Measurements from ENCODE around the gene SDK1. TPM values are rescaled to one million over a fixed set of nuclear protein-coding genes. Genes with fewer than 3 reads are reported as not detected.
A peak's percentile ranks its signal among the peaks of the same experiment; 100 is the strongest.

Gene SDK1
- total RNA-seq, 1 donor from 2014 or later = 2.5 TPM

DNA sequence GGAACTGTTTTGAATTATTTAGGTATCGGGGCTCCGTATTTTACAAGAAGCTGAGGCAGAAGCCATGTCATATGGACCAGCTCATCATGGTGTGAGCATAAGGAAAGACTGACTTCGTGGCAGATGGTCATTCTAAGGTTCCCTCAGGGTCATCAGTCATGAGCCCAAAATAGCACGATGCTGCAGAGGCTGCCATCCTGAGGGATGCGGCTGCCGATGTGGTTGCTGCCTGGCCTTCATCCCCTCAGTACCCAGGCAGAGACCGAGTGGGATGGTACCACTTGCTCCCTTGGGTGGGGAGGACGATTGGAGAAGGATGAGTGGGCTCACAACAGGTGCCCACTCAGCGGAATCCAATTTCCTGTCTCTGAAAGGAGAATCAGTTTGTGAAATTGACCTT lies 490.3 kb downstream of the SDK1 start:
- DNase-seq = no peak
- intact Hi-C loops (cut with micrococcal nuclease) = no loop called here
- ATAC-seq = no peak

DNA sequence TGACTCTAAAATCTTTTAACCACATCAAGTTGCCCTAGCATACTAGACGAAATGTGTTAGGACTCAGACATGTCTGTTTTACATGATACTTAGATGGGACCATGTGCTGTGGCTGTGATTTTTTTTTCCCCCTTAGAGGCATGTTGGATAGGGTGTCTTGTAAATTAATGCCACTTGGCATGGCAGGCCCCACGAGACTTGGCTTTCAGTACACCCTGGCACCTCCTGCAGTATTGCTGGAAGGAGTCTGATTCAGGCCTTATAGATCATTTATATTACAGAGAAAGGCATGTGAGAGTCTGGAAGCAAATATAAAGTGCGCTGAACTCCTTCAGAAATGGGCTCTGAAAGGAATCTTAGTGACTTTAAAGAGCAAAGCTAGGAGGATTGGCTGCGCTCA lies 494.1 kb downstream of the SDK1 start:
- ATAC-seq = no peak
- no peak for DNase-seq
- intact Hi-C loops (cut with micrococcal nuclease) = no loop called here

DNA sequence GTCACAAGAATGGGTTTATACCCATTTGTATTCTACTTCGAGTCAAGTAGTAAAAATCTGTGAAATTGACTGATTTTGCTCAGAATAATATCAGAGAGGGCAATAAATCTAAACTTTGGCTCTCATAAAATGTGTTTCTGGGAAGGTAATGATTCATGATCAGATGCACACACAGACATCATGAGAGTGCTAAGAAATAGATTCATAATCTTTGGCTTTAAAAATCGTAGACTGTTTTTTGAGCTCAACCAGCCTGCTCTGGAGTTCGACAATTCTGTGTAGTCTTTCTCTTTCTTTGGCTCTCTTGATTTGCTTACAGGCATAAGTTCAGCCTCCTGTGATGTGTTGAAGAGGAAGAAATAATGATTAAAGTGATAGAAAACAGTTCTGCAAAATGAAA lies 494.7 kb downstream of the SDK1 start:
- intact Hi-C loops (cut with micrococcal nuclease) = no loop called here
- ATAC-seq = no peak

DNA sequence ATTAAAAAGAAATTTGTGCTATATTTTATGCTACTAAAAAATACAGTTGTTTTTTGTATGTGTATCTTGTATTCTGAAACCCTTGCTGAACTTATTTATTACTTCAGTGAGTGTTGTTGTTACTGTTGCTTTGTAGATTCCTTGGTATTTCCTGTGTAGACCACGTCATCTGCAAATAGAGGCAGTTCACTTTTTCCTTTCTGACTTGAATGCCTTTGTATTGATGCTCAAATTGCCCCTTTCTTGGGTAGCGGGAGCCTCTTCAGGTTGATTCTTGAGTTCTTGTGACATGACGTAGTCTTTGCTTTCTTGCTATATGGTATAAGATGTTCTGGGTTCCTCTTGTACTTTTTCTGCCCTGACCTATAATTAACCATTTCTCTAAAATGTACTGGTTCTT lies 504.1 kb downstream of the SDK1 start:
- ATAC-seq (no peak), DNase-seq (no peak)
- intact Hi-C loops (cut with micrococcal nuclease) = no loop called here

More for the DNA sequence above, 494.7 kb downstream of the SDK1 start:
- DNase-seq = no peak

DNA sequence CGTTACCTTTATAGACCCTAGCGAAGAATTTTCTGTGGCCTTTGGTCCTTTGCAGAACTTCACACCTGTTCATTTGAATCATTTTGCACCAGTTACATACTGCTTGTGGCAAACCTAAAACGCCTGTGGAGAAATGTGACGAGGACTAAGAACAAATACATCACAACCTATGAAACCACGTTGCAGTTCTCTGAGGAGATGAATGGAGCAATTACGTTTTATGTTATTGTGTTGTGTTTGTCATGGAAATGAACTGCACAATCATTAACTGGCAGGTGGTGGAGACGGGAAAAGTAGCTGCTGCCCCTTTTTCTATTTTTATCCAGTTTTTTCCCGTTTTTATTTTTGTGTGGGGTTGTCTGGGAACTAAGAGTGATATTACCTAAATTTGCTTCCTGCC lies 505.5 kb downstream of the SDK1 start:
- intact Hi-C loops (cut with micrococcal nuclease) = no loop called here
- ATAC-seq (no peak), DNase-seq (no peak)

DNA sequence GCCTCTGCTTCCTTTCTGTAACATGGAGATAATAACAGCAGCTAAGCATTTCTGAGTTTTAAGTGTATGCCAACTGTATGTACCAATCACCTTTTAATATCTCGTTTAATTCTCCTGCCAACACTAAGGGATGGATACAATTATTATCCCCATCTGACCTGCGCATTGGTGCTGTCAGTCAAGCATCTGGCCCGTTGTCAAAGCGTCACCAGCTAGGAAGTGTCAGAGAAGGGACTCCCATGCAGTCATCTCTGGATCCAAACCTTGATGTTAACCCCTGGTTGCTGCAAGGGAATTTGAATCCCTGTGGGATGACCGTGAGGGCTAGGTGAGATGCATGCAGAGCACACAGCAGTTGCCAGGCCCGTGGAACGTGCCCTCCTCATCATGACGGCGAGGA lies 506.8 kb downstream of the SDK1 start:
- intact Hi-C loops (cut with micrococcal nuclease) = no loop called here
- DNase-seq (no peak), ATAC-seq (no peak)

DNA sequence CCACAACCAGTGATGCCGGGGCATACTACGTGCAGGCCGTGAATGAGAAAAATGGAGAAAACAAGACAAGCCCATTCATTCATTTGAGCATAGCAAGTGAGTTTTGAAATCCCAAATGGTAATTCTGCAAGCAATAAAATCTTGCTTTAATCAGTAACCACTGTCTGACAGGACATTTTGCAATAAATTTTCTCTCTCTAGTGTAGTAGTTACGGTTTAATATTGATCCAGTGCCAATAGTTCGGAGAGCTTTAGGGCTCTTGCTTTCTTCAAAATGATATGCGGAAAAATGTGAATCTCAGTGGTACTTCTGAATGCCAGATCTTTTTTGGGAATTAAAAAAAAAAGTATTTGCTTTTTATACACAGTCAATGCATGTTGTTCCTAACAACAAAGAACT lies 520.4 kb downstream of the SDK1 start:
- intact Hi-C loops (cut with micrococcal nuclease) = no loop called here
- ATAC-seq (no peak), DNase-seq (no peak)

DNA sequence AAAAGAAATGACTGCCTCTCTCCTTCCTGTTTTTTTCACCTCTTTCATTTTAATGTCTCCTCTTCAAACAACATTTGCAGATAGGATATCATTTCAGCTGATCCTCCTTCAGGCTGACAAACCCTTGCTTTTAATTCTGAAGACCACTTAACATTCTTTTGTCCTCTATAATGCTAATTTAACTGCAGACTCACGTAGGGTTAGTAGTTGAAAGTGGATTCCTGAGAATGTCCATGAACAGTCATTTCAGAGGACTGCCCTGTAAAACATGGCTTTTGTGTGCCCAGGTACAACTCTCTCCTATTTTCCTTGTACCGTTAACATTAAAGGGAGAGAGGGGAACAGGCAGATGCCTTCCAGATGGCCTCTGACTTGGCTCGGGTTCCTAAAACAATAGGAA lies 524.4 kb downstream of the SDK1 start:
- intact Hi-C loops (cut with micrococcal nuclease) = no loop called here
- DNase-seq (no peak), ATAC-seq (no peak)

DNA sequence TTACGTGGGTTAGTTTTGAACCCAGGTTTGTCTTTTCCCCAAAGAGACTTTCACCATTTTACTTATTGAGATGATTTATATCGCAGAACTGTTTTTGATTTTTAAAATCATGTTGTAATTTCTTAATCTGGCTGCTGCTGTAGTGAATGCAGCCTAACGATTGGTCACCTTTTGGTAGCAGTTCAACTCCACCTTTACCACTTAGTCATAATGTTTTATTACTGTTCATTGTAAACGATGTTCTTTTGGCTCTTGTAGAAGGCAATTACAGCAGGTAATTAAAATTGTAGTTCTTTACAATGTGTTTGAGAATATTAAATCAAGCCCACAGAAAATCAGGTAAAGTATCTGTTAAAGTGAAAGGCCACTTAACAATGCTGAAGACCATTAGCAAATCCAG lies 531.1 kb downstream of the SDK1 start:
- intact Hi-C loops (cut with micrococcal nuclease) = no loop called here
- ATAC-seq (no peak), DNase-seq (no peak)

DNA sequence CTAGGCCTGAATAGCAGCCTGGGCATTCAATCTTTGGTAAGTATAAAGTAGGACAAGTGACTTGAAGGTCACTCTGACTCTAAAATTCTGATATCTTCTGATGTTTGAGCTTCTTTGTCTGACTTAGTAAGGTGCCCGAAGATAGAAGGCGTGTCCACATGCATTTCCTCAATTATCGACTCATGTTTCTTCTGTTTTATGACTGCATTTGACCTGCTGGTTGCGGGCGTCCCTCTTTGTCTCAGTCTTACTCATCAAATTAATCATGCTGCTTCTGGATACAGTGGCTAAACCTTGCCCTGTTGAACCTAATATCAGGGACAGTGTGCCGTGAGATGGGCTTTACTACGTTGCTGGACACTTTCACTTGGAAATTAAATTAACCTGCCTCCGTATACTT lies 534.1 kb downstream of the SDK1 start:
- DNase-seq (no peak), ATAC-seq (no peak)
- intact Hi-C loops (cut with micrococcal nuclease) = no loop called here

DNA sequence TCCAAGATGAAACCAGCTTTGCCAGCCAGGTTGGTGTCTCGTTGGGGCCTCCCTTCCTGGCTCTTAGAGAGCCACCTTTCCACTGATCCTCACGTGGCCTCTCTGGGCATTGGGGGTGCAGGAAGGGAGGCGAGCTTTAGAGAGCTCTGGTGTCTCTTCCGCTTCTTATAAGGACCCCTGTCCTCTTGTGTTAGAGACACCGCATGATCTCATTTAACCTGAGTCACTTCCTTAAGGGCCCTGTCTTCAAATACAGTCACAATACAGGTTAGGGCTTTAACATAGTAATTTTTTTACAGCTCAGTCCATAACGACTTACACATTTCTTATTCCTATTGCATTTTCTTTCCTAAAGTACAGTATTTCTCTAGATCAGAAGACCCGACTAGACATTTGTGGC lies 535.8 kb downstream of the SDK1 start:
- ATAC-seq (no peak), DNase-seq (no peak)
- intact Hi-C loops (cut with micrococcal nuclease) = no loop called here

DNA sequence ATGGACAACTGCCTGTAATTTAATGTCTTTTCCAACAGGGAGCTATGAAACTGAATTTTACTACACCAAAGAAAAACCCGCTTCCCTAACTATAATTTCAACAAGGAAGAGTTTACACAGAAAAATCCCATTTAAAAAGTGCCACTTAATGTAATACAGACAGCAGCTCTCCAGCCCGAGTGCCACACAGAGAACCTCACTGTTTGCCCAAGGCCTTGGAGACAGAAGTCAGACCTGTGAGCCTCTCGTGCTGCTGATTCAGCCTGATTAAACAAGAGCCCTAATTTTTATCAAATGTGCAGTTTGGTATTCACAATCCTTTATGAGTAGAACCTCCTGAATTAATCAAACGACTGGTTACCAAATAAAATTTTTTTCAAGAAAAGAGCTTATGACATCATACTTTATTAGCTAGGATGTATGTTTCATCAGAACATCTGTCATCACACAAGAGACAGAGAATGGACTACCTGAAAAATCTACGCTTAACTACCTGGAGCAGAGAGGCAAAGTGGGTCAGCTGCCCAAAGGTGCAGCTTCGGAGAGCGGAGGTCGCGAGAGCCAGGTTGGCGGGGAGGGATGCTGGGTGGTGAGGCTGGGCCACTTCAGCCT lies 543.6 kb downstream of the SDK1 start:
- no peak for ATAC-seq
- intact Hi-C loops (cut with micrococcal nuclease) = no loop called here
- DNase-seq = no peak

DNA sequence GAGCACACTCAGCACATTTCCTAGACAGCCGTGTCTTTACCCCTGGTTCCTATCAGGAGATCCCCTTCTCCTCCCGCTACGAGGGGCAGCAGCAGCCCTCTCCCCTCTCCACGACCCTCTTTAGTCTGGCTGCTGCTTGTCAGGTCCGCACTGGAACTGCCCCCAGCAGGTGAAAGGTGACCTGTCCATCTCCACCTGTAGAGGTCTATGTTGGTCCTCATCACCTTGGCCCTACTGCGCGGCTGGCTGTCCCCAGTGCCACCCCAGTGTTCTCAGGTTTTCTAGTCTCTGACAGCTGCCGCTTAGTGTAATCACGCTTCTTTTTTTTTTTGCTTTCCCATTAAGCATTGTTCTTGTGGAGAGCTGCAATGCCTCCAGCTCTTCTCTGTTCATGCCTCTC lies 545.7 kb downstream of the SDK1 start:
- no peak for DNase-seq
- ATAC-seq = no peak
- intact Hi-C loops (cut with micrococcal nuclease) = no loop called here

DNA sequence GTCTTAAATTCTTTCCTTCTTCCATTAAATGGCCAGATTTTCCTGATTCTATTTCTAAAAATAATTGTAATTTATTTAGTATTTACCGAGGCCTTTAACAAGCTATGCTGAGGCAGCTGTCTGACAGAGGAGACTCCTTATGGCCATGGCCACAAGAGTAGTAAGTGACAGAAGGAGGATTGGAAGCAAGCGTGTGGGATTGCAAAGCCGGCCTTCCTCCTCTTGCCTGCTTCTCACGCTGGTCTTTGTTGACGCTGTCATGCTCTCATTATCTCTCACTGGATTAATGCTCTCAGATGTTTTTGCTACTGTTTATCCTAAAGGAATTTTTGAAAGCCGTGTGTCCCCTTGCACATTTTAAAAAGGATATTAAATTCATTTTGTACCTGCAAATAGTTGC lies 546.3 kb downstream of the SDK1 start:
- DNase-seq (no peak), ATAC-seq (no peak)
- intact Hi-C loops (cut with micrococcal nuclease) = no loop called here

DNA sequence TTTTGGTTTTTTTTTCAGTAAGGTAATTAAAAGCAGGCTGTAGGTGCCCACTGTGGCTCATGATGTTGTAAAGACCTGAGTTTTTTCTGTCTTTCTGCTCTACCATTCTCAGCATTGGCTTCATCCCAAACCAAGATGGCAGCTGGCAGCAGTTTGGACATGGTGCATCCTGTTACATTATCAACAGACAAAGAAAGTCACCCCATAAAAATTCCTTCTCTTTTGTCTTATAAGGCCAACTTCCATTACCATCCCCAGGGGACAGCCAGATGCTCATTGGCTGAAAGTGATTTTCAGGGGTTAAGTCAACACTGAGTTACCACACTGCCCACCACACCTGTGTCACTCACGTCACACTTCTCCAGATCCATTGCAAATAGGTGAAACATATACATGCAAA lies 558.4 kb downstream of the SDK1 start:
- no peak for ATAC-seq
- intact Hi-C loops (cut with micrococcal nuclease) = no loop called here
- no peak for DNase-seq

DNA sequence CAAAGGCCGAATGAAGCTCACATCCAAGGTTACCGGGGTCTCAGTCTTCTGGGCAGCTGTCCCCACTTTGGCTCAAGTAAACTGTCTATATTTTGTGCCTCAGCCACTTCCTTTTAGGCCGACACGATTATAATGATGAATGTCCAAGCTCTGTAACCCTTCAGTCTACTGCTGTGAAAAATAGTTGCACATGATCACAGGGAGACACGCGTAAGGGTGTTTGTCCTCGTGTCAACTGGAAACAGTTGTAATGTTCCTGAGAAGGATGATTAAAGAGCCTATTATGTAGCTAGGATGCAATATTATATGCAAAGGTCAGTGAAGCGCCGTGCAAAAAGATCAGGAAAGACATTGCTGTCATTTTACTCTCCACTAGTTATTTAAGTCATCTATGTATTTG lies 559.9 kb downstream of the SDK1 start:
- intact Hi-C loops (cut with micrococcal nuclease) = no loop called here
- DNase-seq (no peak), ATAC-seq (no peak)

DNA sequence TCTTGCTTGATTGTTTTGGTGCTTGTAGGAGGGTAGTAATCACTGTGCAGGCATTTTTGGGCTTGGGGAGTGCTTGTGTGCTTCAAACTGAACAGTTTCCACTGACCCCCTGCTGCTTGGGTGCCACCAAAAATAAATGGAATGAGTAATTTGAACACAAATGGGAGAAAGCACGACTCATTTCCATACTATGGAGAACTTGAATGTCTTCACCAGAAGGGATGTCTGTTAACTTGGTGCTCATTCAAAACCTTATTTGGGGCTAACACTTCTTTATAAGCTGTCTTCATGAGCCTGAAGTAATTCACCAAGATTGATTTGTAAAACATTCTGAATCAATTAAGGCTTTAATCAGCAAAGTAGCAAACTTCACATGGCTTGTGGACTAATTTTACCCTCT lies 560.3 kb downstream of the SDK1 start:
- intact Hi-C loops (cut with micrococcal nuclease) = no loop called here
- ATAC-seq (no peak), DNase-seq (no peak)

DNA sequence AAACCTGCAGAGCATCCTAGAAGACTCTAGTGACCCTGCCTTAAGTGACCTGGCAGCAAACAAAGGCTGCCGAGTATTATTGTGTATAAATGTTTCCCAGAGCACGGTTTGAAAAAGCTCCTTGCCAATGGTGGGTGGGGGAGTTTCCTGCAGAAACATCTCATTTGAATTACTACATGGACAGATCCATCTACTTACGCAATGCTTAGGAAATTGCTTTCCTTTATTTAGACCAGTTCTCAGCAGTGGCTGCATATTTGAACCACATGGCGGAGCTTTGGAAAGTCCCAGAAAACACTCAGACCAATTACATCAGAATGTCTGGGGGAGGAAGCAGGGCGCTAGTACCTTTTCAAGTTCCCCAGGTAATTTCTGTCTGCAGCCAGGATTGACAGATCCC lies 560.9 kb downstream of the SDK1 start:
- DNase-seq = no peak

DNA sequence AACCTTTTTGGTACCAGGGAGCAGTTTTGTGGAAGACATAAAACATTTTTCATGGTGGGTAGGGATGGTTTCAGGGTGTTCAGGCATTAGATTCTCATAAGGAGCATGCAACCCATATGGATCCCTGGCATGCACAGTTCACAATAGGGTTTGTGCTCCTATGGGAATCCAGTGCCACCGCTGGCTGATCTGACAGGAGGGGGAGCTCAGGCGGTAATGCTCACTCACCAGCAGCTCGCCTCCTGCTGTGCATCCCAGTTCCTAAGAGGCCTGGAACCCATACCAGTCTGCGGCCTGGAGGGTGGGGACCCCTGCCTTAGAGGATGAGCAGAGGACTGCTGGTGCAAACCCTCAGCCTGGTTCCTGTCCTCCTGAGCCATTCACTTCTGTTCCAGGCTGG lies 561.7 kb downstream of the SDK1 start:
- no peak for ATAC-seq
- no peak for DNase-seq
- intact Hi-C loops (cut with micrococcal nuclease) = no loop called here

More for the DNA sequence above, 560.9 kb downstream of the SDK1 start:
- intact Hi-C loops (cut with micrococcal nuclease) = no loop called here
- ATAC-seq = peak; percentile 88

DNA sequence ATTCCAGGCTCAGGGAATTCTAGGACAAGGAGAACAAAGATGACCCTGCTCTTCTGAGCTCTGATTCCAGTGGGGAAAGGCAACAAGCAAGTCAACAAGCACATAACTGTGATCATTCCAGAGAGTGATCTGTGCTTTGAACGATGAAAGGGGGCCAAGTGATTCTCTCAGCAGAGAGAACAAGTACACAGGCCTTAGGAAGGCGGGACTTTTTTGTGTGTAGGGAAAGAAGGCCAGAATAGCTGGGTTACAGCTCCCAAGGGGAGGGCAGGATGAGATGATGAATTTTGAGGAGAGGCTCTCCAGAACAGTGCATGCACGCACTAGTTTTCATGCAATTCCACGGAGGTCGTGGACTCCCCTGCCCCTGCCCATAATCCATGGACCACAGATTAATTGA lies 565.2 kb downstream of the SDK1 start:
- peak; percentile 32 for ATAC-seq
- intact Hi-C loops (cut with micrococcal nuclease) = no loop called here
- DNase-seq = no peak

DNA sequence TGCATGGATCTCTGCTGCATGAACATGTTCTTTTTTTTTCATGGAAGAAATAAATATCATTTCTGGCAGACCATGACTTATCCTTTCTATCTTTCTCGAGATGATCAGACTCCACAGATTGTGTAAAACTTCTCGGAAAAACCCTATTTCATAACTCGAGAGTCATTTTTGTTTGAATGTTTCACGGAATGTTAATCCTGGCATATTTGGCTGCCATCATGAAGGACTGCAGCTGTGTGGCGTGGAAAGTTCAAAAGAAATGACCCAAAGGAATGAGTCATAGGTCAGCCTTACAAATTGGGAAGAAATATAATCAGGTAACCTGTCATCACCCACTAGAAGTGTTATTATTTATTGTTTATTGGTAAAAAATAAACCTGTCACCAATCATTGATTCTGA lies 566.8 kb downstream of the SDK1 start:
- no peak for DNase-seq
- intact Hi-C loops (cut with micrococcal nuclease) = no loop called here
- peak; percentile 56 for ATAC-seq

Measured in left ventricle myocardium superior (tissue), 1 donor.